HG02678 (cell line): ENCODE measurements around the gene SIK3.

Experiments
- ATAC-seq: cut with Tn5 transposase; IDR thresholded peaks from one replicate; pipeline ENCODE4 v1.9.1; 2021; ENCODE audit warnings: mild to moderate bottlenecking, moderate library complexity; ENCODE audit not compliant: unreplicated experiment

Gene SIK3

GRCh38 chr11:117010808-117011540 is 87.3 kb downstream of the SIK3 start:
- no peak for ATAC-seq

GRCh38 chr11:117009905-117010605 is 88.2 kb downstream of the SIK3 start:
- ATAC-seq = no peak

GRCh38 chr11:117005758-117006157 is 92.5 kb downstream of the SIK3 start:
- no peak for ATAC-seq

GRCh38 chr11:117002639-117003299 is 95.5 kb downstream of the SIK3 start:
- ATAC-seq = no peak

GRCh38 chr11:117000014-117000737 is 98.1 kb downstream of the SIK3 start:
- ATAC-seq = no peak

- no peak for ATAC-seq
Observed at GRCh38 chr11:116997071-116997470, 101.2 kb downstream of the SIK3 start.

GRCh38 chr11:116994195-116994594 is 104.0 kb downstream of the SIK3 start:
- ATAC-seq = no peak

- no peak for ATAC-seq
Observed at GRCh38 chr11:116993599-116993998, 104.6 kb downstream of the SIK3 start.

GRCh38 chr11:116991491-116991890 is 106.7 kb downstream of the SIK3 start:
- no peak for ATAC-seq

- no peak for ATAC-seq
Observed at GRCh38 chr11:116990811-116991210, 107.4 kb downstream of the SIK3 start.

GRCh38 chr11:116990061-116990473 is 108.2 kb downstream of the SIK3 start:
- no peak for ATAC-seq

- no peak for ATAC-seq
Observed at GRCh38 chr11:116989184-116989583, 109.0 kb downstream of the SIK3 start.

GRCh38 chr11:116986521-116987105 is 111.6 kb downstream of the SIK3 start:
- peak; percentile 72 for ATAC-seq

- ATAC-seq = no peak
Observed at GRCh38 chr11:116984589-116984988, 113.6 kb downstream of the SIK3 start.

GRCh38 chr11:116984186-116984585 is 114.0 kb downstream of the SIK3 start:
- ATAC-seq = no peak

- no peak for ATAC-seq
Observed at GRCh38 chr11:116981266-116981885, 116.9 kb downstream of the SIK3 start.

GRCh38 chr11:116980136-116980793 is 118.0 kb downstream of the SIK3 start:
- ATAC-seq = peak; percentile 94

GRCh38 chr11:116976941-116977570 is 121.2 kb downstream of the SIK3 start:
- ATAC-seq = no peak

- no peak for ATAC-seq
Observed at GRCh38 chr11:116975661-116976060, 122.6 kb downstream of the SIK3 start.
